K562 (cell line): Measurements from ENCODE around the gene SPI1. TPM values are rescaled to one million over a fixed set of nuclear protein-coding genes. Genes with fewer than 3 reads are reported as not detected.

Experiments used
- CEBPB ChIP-seq: fragments of 450-650 bp; IDR thresholded peaks from 2 replicates; pipeline ENCODE4 v1.6.1; 2016; ENCODE audit warnings: missing genetic modification characterization, missing compliant biosample characterization
- E2F3 ChIP-seq: fragments of 250-450 bp; sonication (Bioruptor Pico); IDR thresholded peaks from 2 replicates; pipeline ENCODE4 v1.4.0; 2020; ENCODE audit warnings: mild to moderate bottlenecking
- HDAC3 ChIP-seq: fragments of 450-650 bp; IDR thresholded peaks from 2 replicates; pipeline ENCODE4 v1.6.1; 2018; ENCODE audit warnings: borderline replicate concordance, mild to moderate bottlenecking, moderate library complexity; ENCODE audit not compliant: partially characterized antibody
- HNRNPL ChIP-seq: fragments of 200-400 bp; formaldehyde crosslinking; IDR thresholded peaks from 2 replicates; pipeline ENCODE4 v1.6.1; 2017; ENCODE audit warnings: low read depth, mild to moderate bottlenecking, low read length
- MAFG ChIP-seq: fragments of 450-650 bp; conservative IDR thresholded peaks from 2 replicates; pipeline ENCODE4 v1.6.1; 2016; ENCODE audit warnings: missing genetic modification characterization, missing compliant biosample characterization
- MECOM ChIP-seq: fragments of 250-450 bp; sonication (Bioruptor Pico); IDR thresholded peaks from 2 replicates; pipeline ENCODE4 v1.8.0; 2022; ENCODE audit warnings: inconsistent platforms
- NFRKB ChIP-seq: fragments of 450-650 bp; IDR thresholded peaks from 2 replicates; pipeline ENCODE4 v1.6.1; 2016; ENCODE audit warnings: low read depth
- RBM14 ChIP-seq: fragments of 200-400 bp; formaldehyde crosslinking; IDR thresholded peaks from 2 replicates; pipeline ENCODE4 v1.6.1; 2018; ENCODE audit warnings: low read depth, mild to moderate bottlenecking, low read length, moderate library complexity, borderline replicate concordance; ENCODE audit not compliant: insufficient read depth
- RFX7 ChIP-seq: fragments of 250-450 bp; sonication (Bioruptor Pico); IDR thresholded peaks from 2 replicates; pipeline ENCODE4 v1.5.1; 2021; ENCODE audit warnings: mild to moderate bottlenecking
- SLC30A9 ChIP-seq: fragments of 250-450 bp; sonication (Bioruptor Pico); IDR thresholded peaks from 2 replicates; pipeline ENCODE4 v1.8.0; 2022; ENCODE audit warnings: mild to moderate bottlenecking, moderate library complexity
- SRSF7 ChIP-seq: fragments of 200-400 bp; formaldehyde crosslinking; optimal IDR thresholded peaks from 2 replicates; pipeline ENCODE3; 2017; ENCODE audit warnings: mild to moderate bottlenecking, low read depth, low read length
- ZNF212 ChIP-seq: fragments of 450-650 bp; formaldehyde crosslinking; IDR thresholded peaks from 2 replicates; pipeline ENCODE4 v1.4.0; 2020; ENCODE audit warnings: mild to moderate bottlenecking
- ZNF589 ChIP-seq: fragments of 200-800 bp; sonication (Bioruptor generic); IDR thresholded peaks from 2 replicates; pipeline ENCODE4 v1.6.1; 2016; ENCODE audit warnings: low read depth, missing genetic modification characterization, missing compliant biosample characterization
- ZSCAN29 ChIP-seq: fragments of 450-650 bp; IDR thresholded peaks from 2 replicates; pipeline ENCODE4 v1.6.1; 2017
- polyA plus RNA-seq, 8 experiments: library from polyadenylated mRNA; depleted of rRNA in 4 of 8; stranded (reverse) in 5 of 8; unstranded in 3 of 8; fragments of >200 nt; fragmentation: Nextera tagmentation in 2 of 8; fragmentation: Illumina TruSeq in 1 of 8; extraction: Ambion mirVana in 2 of 8; extraction: Trizol in 1 of 8; gene quantifications; 2 replicates each; pipeline versions ENCODE4 v1.2.1 to v1.2.3, GENCODE V29; 2011 to 2014; ENCODE audit warnings: inconsistent platforms in 1 of 8, missing spikeins in 1 of 8
- total RNA-seq, 7 experiments: library from RNA; depleted of rRNA in 6 of 7; stranded (reverse); fragments of >200 nt in 6 of 7; fragmentation: Illumina TruSeq in 2 of 7; extraction: Trizol in 2 of 7; gene quantifications; 2 replicates each; pipeline versions ENCODE4 v1.2.1 to v1.2.3, GENCODE V29; 2011 to 2021; ENCODE audit warnings: low replicate concordance in 1 of 7
- TF ChIP-seq, protein P1 (sequence below), 3 experiments: IDR thresholded peaks in 2 of 3; conservative IDR thresholded peaks in 1 of 3; 2 replicates each; pipeline ENCODE4 v1.5.1; 2011 to 2012; ENCODE audit warnings: low read length in 3 of 3, mild to moderate bottlenecking in 3 of 3, control low read depth in 2 of 3, improper control_type of control experiment in 1 of 3, inconsistent platforms in 1 of 3, low read depth in 1 of 3, mixed read lengths in 1 of 3, moderate library complexity in 1 of 3; ENCODE audit not compliant: insufficient read depth in 2 of 3
- TF ChIP-seq, protein P2 (sequence below): fragments of 250-450 bp; sonication (Bioruptor Pico); IDR thresholded peaks from 2 replicates; pipeline ENCODE4 v1.5.0; 2021; ENCODE audit warnings: mild to moderate bottlenecking, borderline replicate concordance
- TF ChIP-seq, protein P3 (sequence below): fragments of 250-450 bp; sonication (Bioruptor Pico); IDR thresholded peaks from 2 replicates; pipeline ENCODE4 v1.4.0; 2020; ENCODE audit warnings: mild to moderate bottlenecking, moderate library complexity
- TF ChIP-seq, protein P4 (sequence below), 2 experiments: fragments of 250-450 bp in 1 of 2; fragments of 450-650 bp in 1 of 2; sonication (Bioruptor Pico) in 1 of 2; IDR thresholded peaks; 2 replicates each; pipeline versions ENCODE4 v1.6.1 to v1.8.0; 2016 to 2021; ENCODE audit warnings: mild to moderate bottlenecking in 2 of 2, moderate library complexity in 2 of 2, missing compliant biosample characterization in 1 of 2, missing genetic modification characterization in 1 of 2

Gene SPI1
- total and polyA plus RNA-seq, 9 of the 15 experiments (the other 6 are each of a cell fraction or from before 2014, with no cell fraction given), result 0.10 to 33.7 (median 10.3) TPM

DNA sequence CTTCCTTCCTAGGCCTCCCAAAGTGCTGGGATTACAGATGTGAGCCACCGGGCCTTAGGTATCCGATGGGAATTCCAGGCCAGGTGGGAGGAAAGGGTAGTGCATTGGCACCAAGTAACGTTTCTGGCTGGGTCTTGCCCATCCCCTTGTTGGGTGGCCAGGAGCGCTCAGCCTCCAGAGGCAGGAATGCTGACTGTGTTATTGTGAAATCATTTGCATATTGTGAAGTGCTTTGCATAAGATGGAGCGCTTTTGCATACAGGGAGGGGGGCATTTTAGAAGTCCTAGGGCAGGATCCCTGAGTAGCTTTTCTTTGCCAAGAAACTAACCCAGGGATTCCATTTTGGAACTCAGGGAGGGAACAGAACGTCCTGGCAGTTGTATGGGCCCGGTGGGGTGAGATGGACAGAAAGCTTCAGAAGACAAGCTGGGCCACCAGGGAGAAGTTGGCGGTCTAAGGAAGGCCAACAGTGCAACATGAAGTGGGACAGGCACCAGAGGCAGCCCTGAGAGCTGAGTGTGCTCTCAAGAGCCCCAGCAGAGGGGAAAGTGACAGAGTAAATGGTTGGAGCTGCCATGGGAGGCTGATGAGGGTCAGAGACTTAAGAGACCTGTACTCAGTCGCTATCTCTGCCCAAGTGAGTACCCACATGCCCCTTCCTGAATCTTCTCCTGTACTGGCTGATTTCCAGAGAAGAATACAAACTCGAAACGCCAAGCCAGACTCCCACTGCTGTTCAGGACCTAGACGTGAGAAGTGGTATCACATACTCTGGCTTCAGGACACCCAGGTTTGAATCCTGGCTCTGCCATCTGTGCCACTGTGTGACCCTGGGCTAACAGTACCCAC lies 28.8 kb upstream of the SPI1 start (continued):
- TF ChIP-seq, protein P1, sequence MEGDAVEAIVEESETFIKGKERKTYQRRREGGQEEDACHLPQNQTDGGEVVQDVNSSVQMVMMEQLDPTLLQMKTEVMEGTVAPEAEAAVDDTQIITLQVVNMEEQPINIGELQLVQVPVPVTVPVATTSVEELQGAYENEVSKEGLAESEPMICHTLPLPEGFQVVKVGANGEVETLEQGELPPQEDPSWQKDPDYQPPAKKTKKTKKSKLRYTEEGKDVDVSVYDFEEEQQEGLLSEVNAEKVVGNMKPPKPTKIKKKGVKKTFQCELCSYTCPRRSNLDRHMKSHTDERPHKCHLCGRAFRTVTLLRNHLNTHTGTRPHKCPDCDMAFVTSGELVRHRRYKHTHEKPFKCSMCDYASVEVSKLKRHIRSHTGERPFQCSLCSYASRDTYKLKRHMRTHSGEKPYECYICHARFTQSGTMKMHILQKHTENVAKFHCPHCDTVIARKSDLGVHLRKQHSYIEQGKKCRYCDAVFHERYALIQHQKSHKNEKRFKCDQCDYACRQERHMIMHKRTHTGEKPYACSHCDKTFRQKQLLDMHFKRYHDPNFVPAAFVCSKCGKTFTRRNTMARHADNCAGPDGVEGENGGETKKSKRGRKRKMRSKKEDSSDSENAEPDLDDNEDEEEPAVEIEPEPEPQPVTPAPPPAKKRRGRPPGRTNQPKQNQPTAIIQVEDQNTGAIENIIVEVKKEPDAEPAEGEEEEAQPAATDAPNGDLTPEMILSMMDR (IDR thresholded peaks at IDR 0.05 in 2 of 3, conservative IDR thresholded peaks at IDR 0.05 in 1 of 3; ENCODE audit: insufficient read depth in 2 of 3, low read depth in 1 of 3, low read length in 3 of 3), result peak in 1 of 3 experiments; percentile 11; a peak in 1 of 6 replicates
- TF ChIP-seq, protein P2, sequence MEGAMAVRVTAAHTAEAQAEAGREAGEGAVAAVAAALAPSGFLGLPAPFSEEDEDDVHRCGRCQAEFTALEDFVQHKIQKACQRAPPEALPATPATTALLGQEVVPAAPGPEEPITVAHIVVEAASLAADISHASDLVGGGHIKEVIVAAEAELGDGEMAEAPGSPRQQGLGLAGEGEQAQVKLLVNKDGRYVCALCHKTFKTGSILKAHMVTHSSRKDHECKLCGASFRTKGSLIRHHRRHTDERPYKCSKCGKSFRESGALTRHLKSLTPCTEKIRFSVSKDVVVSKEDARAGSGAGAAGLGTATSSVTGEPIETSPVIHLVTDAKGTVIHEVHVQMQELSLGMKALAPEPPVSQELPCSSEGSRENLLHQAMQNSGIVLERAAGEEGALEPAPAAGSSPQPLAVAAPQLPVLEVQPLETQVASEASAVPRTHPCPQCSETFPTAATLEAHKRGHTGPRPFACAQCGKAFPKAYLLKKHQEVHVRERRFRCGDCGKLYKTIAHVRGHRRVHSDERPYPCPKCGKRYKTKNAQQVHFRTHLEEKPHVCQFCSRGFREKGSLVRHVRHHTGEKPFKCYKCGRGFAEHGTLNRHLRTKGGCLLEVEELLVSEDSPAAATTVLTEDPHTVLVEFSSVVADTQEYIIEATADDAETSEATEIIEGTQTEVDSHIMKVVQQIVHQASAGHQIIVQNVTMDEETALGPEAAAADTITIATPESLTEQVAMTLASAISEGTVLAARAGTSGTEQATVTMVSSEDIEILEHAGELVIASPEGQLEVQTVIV, result no peak
- TF ChIP-seq HDAC3 (no peak), HNRNPL (no peak), SLC30A9 (no peak), E2F3 (no peak), SRSF7 (no peak), ZNF212 (CRISPR knock-in tag) (no peak), NFRKB (0 out of 2 replicates have a peak, but pooled peaks have one; percentile 10), RBM14 (no peak), MAFG (peak; percentile 78), ZNF589 (CRISPR knock-in tag) (no peak; the same call in 1 of the 2 replicates), ZSCAN29 (no peak), CEBPB (tag) (peak; percentile 94), MECOM (no peak), RFX7 (CRISPR knock-in tag) (no peak)
- TF ChIP-seq, protein P3, sequence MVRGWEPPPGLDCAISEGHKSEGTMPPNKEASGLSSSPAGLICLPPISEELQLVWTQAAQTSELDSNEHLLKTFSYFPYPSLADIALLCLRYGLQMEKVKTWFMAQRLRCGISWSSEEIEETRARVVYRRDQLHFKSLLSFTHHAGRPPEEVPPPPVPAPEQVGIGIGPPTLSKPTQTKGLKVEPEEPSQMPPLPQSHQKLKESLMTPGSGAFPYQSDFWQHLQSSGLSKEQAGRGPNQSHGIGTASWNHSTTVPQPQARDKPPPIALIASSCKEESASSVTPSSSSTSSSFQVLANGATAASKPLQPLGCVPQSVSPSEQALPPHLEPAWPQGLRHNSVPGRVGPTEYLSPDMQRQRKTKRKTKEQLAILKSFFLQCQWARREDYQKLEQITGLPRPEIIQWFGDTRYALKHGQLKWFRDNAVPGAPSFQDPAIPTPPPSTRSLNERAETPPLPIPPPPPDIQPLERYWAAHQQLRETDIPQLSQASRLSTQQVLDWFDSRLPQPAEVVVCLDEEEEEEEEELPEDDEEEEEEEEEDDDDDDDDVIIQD, result no peak
- TF ChIP-seq, protein P4, sequence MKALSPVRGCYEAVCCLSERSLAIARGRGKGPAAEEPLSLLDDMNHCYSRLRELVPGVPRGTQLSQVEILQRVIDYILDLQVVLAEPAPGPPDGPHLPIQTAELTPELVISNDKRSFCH (CRISPR knock-in tag; IDR thresholded peaks at IDR 0.05), result no peak
- TF ChIP-seq, protein P4 (tag; IDR thresholded peaks at IDR 0.05), result no peak
